Measurements from ENCODE around the gene ZSWIM3. TPM values are rescaled to one million over a fixed set of nuclear protein-coding genes. Genes with fewer than 3 reads are reported as not detected.

ZSWIM3 gene
- total and polyA plus RNA-seq, 2 of the 13 experiments (the other 11 are each of a cell fraction or from before 2014, with no cell fraction given) = 5.2 to 5.8 TPM

DNA sequence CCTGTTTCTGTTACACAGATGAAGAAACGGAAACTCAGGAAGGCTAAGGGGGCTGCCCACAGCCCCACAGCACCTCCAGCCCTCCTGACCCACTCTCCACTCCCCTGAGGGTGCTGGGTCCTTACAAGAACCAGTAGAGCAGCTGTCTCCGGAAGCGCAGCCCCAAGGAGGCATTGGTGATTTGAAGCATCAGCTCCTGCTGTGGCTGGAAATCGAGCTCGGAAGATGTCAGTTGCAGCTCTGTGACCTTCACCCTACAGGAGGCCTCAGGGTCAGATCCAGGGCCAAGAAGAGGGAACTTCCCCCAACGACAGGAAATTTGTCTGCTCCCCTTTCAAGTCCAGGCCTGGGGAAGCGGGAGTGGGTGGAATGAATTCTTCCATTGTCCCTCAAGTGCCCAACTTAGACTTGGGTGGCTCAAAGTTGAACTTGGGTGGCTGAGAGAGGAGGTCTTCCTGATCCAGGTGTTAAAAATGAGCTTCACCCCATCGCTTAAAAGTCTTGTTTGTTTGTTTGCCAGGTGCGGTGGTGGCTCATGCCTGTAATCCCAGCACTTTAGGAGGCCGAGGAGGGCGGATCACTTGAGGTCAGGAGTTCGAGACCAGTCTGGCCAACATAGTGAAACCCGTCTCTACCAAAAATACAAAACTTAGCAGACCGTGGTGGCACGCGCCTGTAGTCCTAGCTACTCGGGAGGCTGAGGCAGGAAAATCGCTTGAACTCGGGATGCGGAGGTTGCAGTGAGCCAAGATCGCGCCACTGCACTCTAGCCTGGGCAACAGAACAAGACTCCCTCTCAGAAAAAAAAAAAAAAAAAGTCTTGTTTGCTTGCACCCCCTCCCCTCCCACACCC lies 52.6 kb downstream of the ZSWIM3 start (continued):
- TF ChIP-seq CHCHD3 (CRISPR knock-in tag; IDR thresholded peaks at IDR 0.05) = 0 out of 2 replicates have a peak, but pooled peaks have one; percentile 16
- no peak for TF ChIP-seq TOPORS (CRISPR knock-in tag; IDR thresholded peaks at IDR 0.05)
- TF ChIP-seq FOXM1 (CRISPR knock-in tag; IDR thresholded peaks at IDR 0.05) = no peak
- TF ChIP-seq ZNF709 (CRISPR knock-in tag; IDR thresholded peaks at IDR 0.05) = no peak; the same call in 1 of the 2 replicates
- no peak for TF ChIP-seq HES4 (CRISPR knock-in tag; IDR thresholded peaks at IDR 0.05; ENCODE audit: borderline replicate concordance)
- TF ChIP-seq ZNF275 (CRISPR knock-in tag; IDR thresholded peaks at IDR 0.05; ENCODE audit: borderline replicate concordance) = 0 out of 2 replicates have a peak, but pooled peaks have one; percentile 31
- TF ChIP-seq SIX1 (CRISPR knock-in tag; IDR thresholded peaks at IDR 0.05; ENCODE audit: borderline replicate concordance) = no peak
- TF ChIP-seq JDP2 (CRISPR knock-in tag; IDR thresholded peaks at IDR 0.05; ENCODE audit: borderline replicate concordance) = no peak
- no peak for TF ChIP-seq ZNF260 (CRISPR knock-in tag; IDR thresholded peaks at IDR 0.05; ENCODE audit: borderline replicate concordance, low read depth)
- TF ChIP-seq ZNF121 (CRISPR knock-in tag; IDR thresholded peaks at IDR 0.05) = peak; percentile 50; the same call in 1 of the 2 replicates
- no peak for TF ChIP-seq FOXA1 (IDR thresholded peaks at IDR 0.05)
- TF ChIP-seq FOXA1 (CRISPR knock-in tag; IDR thresholded peaks at IDR 0.05) = 0 out of 2 replicates have a peak, but pooled peaks have one; percentile 10
- TF ChIP-seq ZBTB38 (CRISPR knock-in tag; IDR thresholded peaks at IDR 0.05) = peak; percentile 66; the same call in 1 of the 2 replicates
- no peak; the same call in 1 of the 2 replicates for TF ChIP-seq WIZ (CRISPR knock-in tag; IDR thresholded peaks at IDR 0.05)
- TF ChIP-seq, protein P1, sequence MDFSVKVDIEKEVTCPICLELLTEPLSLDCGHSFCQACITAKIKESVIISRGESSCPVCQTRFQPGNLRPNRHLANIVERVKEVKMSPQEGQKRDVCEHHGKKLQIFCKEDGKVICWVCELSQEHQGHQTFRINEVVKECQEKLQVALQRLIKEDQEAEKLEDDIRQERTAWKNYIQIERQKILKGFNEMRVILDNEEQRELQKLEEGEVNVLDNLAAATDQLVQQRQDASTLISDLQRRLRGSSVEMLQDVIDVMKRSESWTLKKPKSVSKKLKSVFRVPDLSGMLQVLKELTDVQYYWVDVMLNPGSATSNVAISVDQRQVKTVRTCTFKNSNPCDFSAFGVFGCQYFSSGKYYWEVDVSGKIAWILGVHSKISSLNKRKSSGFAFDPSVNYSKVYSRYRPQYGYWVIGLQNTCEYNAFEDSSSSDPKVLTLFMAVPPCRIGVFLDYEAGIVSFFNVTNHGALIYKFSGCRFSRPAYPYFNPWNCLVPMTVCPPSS (IDR thresholded peaks at IDR 0.05) = no peak
- peak; percentile 22; the same call in 1 of the 2 replicates for TF ChIP-seq KAT8 (CRISPR knock-in tag; IDR thresholded peaks at IDR 0.05)
- TF ChIP-seq BRF2 (CRISPR knock-in tag; IDR thresholded peaks at IDR 0.05) = no peak
- TF ChIP-seq, protein P2, sequence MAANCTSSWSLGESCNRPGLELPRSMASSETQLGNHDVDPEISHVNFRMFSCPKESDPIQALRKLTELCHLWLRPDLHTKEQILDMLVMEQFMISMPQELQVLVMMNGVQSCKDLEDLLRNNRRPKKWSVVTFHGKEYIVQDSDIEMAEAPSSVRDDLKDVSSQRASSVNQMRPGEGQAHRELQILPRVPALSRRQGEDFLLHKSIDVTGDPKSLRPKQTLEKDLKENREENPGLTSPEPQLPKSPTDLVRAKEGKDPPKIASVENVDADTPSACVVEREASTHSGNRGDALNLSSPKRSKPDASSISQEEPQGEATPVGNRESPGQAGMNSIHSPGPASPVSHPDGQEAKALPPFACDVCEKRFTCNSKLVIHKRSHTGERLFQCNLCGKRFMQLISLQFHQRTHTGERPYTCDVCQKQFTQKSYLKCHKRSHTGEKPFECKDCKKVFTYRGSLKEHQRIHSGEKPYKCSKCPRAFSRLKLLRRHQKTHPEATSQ (CRISPR knock-in tag; IDR thresholded peaks at IDR 0.05; ENCODE audit: borderline replicate concordance) = no peak
- TF ChIP-seq NRL (CRISPR knock-in tag; IDR thresholded peaks at IDR 0.05; ENCODE audit: borderline replicate concordance) = peak; percentile 75; the same call in 1 of the 2 replicates
- no peak for TF ChIP-seq ZNF800 (CRISPR knock-in tag; IDR thresholded peaks at IDR 0.05)
- no peak for TF ChIP-seq ZNF615 (CRISPR knock-in tag; IDR thresholded peaks at IDR 0.05; ENCODE audit: borderline replicate concordance)

All from HepG2 (cell line).